ENCODE results near the gene UPK3A.
"Not testable (repeated sequence)": the region's sequence is repeated elsewhere in the genome, so short reads cannot be mapped to it uniquely, and the experiment has no call there.

UPK3A gene

DNA sequence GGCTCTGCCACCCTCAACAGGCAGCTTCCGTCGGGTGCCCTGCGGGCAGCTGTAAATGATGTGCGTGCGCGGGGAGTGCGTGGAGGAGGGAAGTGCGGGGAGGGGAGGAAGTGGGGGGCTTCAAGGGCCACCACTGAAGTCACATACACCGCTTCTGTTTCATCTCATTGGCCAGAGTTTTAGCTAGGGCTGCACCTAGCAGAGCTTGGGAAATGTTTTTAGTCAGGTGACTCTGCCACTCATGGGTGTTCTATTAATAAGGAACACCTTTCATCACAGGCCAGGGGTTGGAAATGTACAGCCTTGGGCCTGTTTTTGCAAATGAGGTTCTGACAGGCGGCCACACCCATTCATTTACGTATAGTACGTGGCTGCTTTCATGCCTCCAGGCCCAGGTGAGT, 39.6 kb downstream of the UPK3A start:
- in situ Hi-C loops (cut with MboI; ENCODE audit: low sequenced_read_pairs): no loop called here

DNA sequence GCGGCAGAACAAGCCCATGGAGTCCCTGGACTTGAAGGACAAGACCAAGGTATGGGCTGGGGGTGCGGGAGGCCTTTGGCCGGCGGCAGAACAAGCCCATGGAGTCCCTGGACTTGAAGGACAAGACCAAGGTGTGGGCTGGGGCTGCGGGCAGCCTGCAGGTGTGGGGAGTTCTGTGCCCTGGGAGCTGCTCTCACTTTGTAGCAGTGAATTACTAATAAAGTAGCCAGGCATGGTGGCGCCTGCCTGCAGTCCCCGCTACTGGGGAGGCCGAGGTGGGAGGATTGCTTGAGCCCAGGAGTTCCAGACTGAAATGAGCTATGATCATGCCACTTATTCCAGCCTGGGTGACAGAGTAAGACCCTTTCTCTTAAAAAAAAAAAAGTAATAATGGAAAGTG, 43.5 kb downstream of the UPK3A start:
- in situ Hi-C loops (cut with MboI; ENCODE audit: low sequenced_read_pairs): not testable (repeated sequence)

DNA sequence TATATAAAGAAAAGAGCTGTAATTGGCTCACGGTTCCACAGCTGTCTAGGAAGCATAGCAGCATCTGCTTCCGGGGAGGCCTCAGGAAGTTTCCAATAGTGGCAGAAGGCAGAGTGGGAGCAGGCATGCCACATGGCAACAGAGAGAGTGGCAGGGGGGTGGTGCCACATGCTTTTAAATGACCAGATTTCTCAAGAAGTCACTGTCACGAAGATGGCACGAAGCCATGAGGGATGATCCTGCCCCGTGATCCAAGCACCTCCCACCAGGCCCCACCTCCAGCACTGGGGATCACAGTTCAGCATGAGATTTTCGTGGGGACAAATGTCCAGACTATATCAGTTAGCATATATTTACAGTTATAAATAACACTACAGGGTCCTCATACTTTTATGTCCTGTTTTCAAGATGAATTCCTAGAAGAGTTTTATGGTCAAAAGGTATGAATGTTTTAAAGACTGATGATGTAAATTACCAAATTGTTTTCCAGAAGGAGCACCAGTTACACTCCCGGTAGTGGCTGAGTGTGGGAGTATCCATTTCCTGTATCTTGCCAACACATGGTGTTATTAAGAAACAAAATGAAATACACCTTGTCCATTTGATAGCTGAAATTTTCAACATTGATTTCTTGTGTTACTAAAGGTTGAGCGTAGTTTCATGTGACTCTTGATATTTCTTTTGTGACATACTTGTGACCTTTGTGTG, 44.2 kb downstream of the UPK3A start:
- in situ Hi-C loops (cut with MboI; ENCODE audit: low sequenced_read_pairs): no loop called here

DNA sequence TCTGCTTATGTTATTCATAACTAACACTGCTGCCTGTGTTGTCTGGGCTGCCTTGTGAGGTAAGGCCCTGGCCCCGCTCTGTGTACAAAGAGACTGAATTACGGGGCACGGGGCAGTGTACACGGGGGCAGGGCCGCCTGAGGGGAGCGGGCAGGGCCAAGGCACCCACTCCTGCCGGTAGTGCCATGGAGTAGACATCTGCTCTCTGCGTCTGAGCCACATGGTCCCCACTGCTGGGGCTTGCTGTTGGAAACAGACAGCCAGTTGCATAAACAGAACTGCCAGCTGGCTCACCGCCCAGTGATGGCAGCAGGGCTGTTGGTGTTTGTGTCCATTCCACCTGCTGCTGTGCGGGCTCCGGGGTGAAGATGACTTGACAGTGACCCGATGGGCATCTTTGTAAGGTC, 44.8 kb downstream of the UPK3A start:
- in situ Hi-C loops (cut with MboI; ENCODE audit: low sequenced_read_pairs): no loop called here

DNA sequence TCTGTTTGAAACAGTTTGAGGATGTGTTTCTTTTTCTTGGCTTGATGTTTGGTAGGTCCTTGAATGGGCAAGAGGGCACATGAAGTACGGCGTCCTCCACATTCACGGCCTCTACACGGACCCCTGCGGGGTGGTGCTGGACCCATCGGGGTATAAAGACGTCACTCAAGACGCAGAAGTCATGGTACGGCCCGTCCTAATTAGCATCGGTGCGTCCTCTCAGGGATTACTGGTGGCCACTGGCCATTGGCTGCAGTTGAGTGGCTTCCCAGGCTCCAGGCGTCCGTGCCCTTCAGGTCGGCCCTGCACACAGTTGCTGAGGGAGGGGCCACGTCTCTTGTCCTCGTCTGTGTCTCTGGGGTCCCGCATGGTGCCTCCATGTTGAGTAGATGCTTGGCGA, 45.8 kb downstream of the UPK3A start:
- in situ Hi-C loops (cut with MboI; ENCODE audit: low sequenced_read_pairs): no loop called here

DNA sequence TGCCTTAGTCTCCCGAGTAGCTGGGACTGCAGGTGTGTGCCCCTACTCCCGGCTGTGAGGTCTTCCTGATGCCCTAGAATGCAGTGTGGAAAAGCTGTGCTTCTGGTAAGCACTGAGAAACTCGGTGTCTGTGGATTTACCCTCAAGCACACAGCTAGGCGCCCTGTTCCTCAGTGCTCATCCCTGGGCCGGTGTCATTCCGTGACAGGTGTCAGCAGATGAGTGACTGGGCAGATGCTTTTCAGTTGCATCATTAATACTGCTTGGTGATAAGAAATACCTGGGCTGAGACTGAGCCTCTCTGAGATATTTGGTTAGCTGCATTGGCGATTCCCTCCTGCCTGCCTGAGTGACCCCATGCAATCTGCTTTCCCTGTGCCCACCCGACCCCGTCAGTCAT, 46.7 kb downstream of the UPK3A start:
- in situ Hi-C loops (cut with MboI; ENCODE audit: low sequenced_read_pairs): no loop called here

DNA sequence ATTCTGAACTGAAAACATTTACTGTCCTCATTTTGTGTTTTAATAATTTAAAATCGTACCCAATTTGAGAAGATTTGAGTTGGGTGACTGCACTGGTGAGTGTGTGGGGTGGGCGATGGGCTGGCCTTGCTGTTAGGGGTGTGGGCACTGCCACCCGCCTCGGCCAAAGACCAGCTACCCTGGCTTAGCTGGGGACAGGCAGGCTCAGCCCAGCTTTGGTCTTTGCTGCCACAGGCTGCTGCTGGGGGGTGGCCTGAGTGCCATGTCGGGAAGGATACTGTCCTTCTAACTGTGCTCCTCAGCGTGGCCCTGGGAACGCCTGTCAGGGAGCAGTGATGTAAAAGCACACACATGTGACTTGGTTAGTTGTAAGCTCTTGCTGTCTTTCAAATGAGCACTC, 47.3 kb downstream of the UPK3A start:
- in situ Hi-C loops (cut with MboI; ENCODE audit: low sequenced_read_pairs): no loop called here

DNA sequence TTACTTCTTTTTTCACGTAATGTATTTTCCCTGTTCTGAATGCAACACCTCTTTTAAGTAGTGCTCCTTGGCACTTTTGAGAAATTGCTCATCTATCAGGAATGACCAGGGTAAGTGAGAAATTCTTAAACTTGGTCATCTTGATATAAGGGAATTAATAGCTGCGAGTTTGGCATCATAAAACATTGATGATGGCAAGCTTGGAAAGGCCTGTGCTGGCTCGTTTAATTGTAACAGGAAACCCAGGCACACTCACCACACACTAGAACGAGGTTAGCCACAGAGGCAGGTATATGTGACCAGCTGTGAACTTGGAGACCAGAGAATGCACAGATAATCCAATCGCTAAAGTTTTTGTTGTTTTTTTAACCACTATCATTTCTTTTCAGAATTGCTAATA, 49.3 kb downstream of the UPK3A start:
- in situ Hi-C loops (cut with MboI; ENCODE audit: low sequenced_read_pairs): no loop called here

DNA sequence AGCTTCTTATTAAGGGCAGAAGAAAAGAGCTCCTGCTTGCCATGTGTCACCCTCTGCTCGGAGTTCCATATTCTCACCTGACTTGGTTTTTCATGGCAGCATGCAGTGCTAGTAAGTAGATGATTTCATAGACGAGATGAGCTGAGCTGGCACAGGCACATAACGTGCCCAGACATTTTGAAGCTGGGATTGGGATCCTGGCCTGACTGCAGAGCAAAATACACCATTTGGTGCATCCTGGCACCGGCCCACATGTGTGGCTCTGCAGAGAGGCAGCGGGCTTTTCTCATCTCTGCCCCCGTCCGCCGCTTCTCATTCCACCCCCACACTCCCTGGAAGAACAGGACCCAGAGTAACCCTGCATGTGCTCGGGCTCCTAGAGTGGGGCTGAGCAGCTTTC, 49.8 kb downstream of the UPK3A start:
- in situ Hi-C loops (cut with MboI; ENCODE audit: low sequenced_read_pairs): no loop called here

DNA sequence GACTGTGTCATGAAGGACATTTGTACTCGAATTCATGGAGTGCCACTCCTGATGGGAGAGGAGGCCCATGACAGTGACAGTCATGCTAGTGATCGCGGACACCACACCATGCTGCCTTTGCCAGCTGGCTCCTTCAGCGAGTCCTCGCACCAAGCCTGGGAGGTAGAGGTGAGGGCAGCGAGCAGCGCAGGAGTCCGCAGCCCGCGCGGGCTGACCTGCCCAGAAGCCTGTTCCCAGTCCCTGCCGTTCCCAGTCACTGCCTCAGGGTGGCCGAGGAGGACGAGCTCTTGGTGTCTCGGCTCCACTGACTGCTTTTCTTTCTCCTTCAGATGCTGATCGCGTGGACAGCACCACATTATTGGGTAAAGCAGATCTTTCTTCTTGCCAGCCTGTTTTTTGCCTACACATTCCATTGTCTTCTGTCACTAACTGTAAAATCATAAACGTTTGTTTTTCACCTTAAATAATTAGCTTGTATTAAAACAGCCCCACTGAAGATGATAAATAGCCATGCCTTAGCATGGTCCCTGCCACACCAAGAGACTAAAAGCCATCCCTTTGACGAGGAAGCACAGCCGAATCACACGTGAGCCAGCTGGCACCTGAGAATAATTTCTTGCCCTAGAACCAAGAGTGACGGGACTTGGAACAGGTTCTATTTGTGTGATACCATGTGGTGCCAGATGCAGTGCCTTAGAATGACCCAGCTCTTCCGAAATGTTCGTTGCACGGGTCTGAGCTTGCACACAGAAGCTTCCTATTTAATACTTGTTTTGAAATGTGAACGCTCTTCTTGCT, 50.5 kb downstream of the UPK3A start:
- in situ Hi-C loops (cut with MboI; ENCODE audit: low sequenced_read_pairs): no loop called here

DNA sequence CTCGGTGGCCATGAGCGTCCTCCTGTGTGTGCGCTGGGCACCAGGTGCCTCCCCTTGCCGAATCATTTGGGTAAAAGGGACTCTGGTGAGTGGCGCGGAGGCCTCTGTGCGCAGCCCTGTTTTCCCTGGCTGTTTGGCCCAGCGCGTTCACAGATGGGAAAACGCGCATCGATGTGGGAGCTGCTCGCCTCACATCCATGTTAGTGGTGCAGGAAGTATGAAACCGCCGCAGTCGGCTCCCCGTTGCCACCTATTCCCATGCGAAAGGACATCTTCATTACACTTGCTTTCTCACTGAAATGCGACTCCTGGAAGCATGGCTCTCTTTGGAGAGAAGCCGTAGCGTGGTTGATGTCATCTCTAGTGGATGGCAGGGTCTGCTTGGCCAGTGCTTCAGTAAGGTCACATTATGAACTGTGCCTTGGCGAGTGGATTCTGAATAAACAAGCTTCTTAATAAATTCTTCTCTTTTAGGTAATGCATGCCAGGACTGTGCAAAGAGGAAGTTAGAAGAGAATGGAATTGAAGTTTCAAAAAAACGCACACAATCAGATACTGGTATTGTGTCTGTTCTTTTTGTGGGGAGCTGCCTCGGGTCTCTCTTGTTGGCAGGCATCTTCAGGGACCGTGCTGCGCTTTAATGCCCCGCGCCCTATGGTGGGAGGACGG, 51.2 kb downstream of the UPK3A start:
- in situ Hi-C loops (cut with MboI; ENCODE audit: low sequenced_read_pairs): no loop called here

DNA sequence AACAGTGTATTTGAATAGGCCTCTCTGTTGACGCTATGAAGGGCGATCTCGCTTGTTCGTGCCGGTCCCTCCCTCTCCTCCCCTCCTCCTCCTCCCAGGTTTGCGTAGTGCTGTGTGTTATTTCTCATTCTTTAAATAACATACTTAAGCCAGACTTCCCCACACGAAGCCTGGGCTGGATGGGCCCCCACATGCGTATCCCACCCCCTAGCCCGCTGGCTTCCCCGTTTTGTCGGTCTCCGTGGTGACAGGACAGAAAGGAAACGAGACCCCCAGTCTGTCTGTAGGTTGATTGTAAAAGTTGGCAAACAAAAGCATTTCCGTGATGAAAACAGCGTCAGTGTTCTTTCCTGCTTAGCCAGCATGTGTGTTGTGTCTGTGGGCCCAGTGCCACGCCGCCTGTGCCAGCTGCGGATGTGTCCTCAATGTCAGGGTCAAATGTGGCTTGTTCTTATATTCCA, 52.3 kb downstream of the UPK3A start:
- in situ Hi-C loops (cut with MboI; ENCODE audit: low sequenced_read_pairs): no loop called here

DNA sequence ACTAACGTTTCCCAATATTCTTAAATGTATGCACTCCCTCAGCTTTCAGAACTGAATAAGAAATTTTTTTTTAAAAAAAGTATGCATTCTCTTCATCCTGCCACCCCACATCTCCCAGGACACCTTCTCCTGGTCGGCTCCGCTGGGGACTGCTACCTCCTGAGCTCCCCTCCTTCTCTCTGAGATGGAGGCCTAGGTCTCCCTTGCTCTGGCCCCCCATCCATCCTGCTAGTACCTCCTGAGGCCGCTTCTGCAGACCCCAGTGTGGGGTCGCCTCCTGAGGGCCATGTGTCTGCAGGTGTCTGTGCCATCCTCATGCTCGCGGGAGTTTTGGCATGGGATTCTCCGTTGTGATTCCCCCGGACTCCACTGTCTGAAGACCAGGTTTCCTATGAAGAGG, 52.8 kb downstream of the UPK3A start:
- in situ Hi-C loops (cut with MboI; ENCODE audit: low sequenced_read_pairs): no loop called here

DNA sequence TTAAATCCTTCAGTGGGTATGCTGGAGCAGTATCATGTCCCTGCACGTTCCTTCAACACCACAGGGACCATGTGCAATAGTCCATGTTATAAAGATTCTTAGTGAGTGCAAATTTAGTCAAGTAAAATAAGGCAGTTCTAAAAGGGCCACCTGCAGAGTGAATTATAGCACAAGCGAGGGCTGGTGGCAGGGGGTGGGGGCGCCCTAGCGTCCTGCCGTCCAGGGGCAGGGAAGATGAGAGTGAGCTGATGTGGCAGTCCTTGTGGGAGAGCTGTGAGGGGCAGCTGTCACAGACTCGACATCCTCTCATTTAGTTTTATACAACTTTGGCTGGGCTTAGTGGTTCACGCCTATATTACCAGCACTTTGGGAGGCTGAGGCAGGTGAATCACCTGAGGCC, 54.0 kb downstream of the UPK3A start:
- in situ Hi-C loops (cut with MboI; ENCODE audit: low sequenced_read_pairs): no loop called here

DNA sequence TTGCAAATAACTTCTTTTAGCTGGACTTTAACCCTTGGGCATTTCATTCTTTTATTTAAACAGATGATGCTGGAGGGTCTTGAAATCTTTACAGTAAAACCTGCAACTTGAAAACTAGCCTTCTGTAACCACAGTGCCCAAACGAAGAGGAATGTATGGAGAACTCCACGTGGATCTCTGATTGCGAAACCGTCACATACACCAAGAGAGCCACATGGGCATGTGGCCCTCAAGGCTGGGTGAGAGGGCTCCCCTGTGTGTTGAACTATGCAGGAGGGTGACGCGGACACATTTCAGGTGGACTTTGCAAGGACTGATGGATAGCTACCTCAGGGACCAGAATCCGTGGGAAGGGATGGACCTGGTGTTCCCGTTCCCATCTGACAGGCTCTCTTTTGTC, 55.6 kb downstream of the UPK3A start:
- in situ Hi-C loops (cut with MboI; ENCODE audit: low sequenced_read_pairs): no loop called here

DNA sequence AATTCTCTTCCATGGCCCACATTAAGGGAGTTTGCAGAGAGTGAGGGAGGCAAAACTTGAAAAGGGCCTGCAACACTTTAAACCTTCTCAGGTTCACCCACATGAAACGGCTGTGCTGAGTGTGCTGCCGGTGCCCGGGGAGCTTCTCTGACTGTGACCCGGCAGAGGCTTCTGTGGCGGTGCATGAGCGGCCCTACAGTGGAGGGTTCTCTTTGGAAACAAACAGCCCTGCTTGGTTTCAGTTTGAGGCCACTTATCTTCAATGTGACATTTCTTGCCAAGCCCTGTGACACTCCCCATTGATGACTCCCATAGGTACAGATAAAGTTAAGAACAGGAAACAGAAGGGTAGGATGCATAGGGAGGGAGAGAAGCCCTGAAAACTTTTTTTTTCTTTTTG, 56.7 kb downstream of the UPK3A start:
- in situ Hi-C loops (cut with MboI; ENCODE audit: low sequenced_read_pairs): no loop called here

DNA sequence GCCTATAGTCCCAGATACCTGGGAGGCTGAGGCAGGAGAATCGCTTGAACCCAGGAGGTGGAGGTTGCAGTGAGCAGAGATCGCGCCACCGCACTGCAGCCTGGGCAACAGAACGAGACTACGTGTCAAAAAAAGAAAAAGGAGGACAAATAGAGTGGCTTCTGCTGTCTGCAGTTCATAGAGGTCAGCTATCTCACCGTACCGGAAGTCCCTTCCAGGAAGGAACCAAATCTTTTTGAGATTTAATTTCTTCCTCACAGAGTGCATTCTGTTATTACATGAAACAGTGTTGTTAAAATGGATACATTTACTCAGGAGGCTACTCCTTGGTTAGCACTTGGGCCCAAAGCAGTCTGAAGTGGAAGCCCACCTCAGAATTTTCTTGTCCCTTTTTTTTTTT, 58.4 kb downstream of the UPK3A start:
- in situ Hi-C loops (cut with MboI; ENCODE audit: low sequenced_read_pairs): no loop called here

DNA sequence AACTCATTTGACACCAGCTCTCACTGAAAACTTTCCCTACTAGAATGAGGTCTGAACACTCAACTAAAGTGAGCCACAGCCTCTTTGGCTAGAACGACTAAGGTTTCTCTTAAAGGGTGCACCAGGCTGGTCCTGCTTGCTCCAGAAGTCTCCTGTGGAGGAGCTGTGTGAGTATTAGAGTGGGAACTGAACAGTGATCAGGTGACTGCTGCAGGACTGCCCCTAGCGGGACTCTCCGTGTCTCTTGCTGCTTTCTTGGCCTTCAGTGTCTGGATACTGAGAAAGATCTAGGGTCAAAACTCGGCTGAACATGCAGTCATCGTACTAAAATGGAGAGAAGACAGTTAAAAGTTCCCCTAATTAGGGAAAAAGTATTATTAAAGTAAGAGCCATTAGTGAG, 59.6 kb downstream of the UPK3A start:
- in situ Hi-C loops (cut with MboI; ENCODE audit: low sequenced_read_pairs): no loop called here
